WTC11 (cell line): ENCODE measurements around the gene PLXNC1. TPM values are rescaled to one million over a fixed set of nuclear protein-coding genes. Genes with fewer than 3 reads are reported as not detected.

Source experiments
- ATAC-seq: fragments of 200-7000 bp; cut with Tn5 transposase; 2 replicates; pipeline ENCODE4 v1.10.0; 2021; ENCODE audit warnings: mild to moderate bottlenecking, moderate library complexity
- CTCF ChIA-PET: fragments of 300-600 bp; sonication (Branson Sonifier 250); formaldehyde crosslinking; loops from one replicate; lab custom pipeline; 2021; ENCODE audit warnings: antibody characterized with exemption; lab: Charles Lee
- POLR2A ChIA-PET: fragments of 350-600 bp; sonication (Branson Sonifier 250); formaldehyde crosslinking; loops from one replicate; lab custom pipeline; 2021; ENCODE audit warnings: antibody characterized with exemption; lab: Charles Lee
- DNase-seq: peaks from one replicate; pipeline ENCODE4 v3.0.0; 2021; ENCODE audit warnings: low spot score
- H3K27ac Mint-ChIP-seq: 2 replicates; pipeline ENCODE4 v1.8.0; 2021; ENCODE audit warnings: mixed read lengths
- H3K27me3 Mint-ChIP-seq: 2 replicates; pipeline ENCODE4 v1.8.0; 2021; ENCODE audit warnings: low read depth, mild to moderate bottlenecking, moderate library complexity, mixed read lengths
- H3K36me3 Mint-ChIP-seq: 2 replicates; pipeline ENCODE4 v1.8.0; 2021; ENCODE audit warnings: mixed read lengths
- H3K4me1 Mint-ChIP-seq: 2 replicates; pipeline ENCODE4 v1.8.0; 2022; ENCODE audit warnings: mixed read lengths
- H3K4me3 Mint-ChIP-seq: 2 replicates; pipeline ENCODE4 v1.8.0; 2021; ENCODE audit warnings: mild to moderate bottlenecking, moderate library complexity, mixed read lengths
- H3K9me3 Mint-ChIP-seq: 2 replicates; pipeline ENCODE4 v1.8.0; 2021; ENCODE audit warnings: mixed read lengths
- GRHL2 ChIP-seq: fragments of 250-450 bp; sonication (Bioruptor Pico); IDR thresholded peaks from 2 replicates; pipeline ENCODE4 v1.8.0; 2022; ENCODE audit warnings: mild to moderate bottlenecking, moderate library complexity; ENCODE audit not compliant: insufficient replicate concordance, severe bottlenecking
- HMGXB4 ChIP-seq: sonication (generic); formaldehyde crosslinking; IDR thresholded peaks from 2 replicates; pipeline ENCODE4 v1.8.1; 2023; ENCODE audit warnings: mild to moderate bottlenecking, moderate library complexity, missing genetic modification reagents
- JUN ChIP-seq: sonication (generic); formaldehyde crosslinking; IDR thresholded peaks from 2 replicates; pipeline ENCODE4 v1.8.0; 2023; ENCODE audit warnings: mild to moderate bottlenecking, missing genetic modification reagents
- MLX ChIP-seq: sonication (generic); formaldehyde crosslinking; IDR thresholded peaks from 2 replicates; pipeline ENCODE4 v1.8.1; 2023; ENCODE audit warnings: mild to moderate bottlenecking, missing genetic modification reagents, moderate library complexity
- MYBL2 ChIP-seq: sonication (generic); formaldehyde crosslinking; IDR thresholded peaks from 2 replicates; pipeline ENCODE4 v1.8.1; 2023; ENCODE audit warnings: mild to moderate bottlenecking, moderate library complexity, missing genetic modification reagents
- PRDM15 ChIP-seq: sonication (generic); formaldehyde crosslinking; IDR thresholded peaks from 2 replicates; pipeline ENCODE4 v1.8.0; 2022; ENCODE audit warnings: missing genetic modification reagents
- ZSCAN18 ChIP-seq: fragments of 250-450 bp; sonication (Bioruptor Pico); IDR thresholded peaks from 2 replicates; pipeline ENCODE4 v2.1.2; 2022; ENCODE audit warnings: mild to moderate bottlenecking, moderate library complexity
- total RNA-seq: library from RNA; stranded (reverse); gene quantifications from 3 replicates; pipeline ENCODE4 v1.2.3, GENCODE V29; 2021
- TF ChIP-seq, protein P1 (sequence below): fragments of 200-600 bp; IDR thresholded peaks from 2 replicates; pipeline ENCODE4 v1.8.0; 2022; ENCODE audit warnings: antibody characterized with exemption
- TF ChIP-seq, protein P2 (sequence below): sonication (generic); formaldehyde crosslinking; IDR thresholded peaks from 2 replicates; pipeline ENCODE4 v1.8.0; 2023; ENCODE audit warnings: missing genetic modification reagents, mild to moderate bottlenecking, borderline replicate concordance

PLXNC1 gene
- total RNA-seq, 1 experiment from 2014 or later, result 3.1 TPM

DNA sequence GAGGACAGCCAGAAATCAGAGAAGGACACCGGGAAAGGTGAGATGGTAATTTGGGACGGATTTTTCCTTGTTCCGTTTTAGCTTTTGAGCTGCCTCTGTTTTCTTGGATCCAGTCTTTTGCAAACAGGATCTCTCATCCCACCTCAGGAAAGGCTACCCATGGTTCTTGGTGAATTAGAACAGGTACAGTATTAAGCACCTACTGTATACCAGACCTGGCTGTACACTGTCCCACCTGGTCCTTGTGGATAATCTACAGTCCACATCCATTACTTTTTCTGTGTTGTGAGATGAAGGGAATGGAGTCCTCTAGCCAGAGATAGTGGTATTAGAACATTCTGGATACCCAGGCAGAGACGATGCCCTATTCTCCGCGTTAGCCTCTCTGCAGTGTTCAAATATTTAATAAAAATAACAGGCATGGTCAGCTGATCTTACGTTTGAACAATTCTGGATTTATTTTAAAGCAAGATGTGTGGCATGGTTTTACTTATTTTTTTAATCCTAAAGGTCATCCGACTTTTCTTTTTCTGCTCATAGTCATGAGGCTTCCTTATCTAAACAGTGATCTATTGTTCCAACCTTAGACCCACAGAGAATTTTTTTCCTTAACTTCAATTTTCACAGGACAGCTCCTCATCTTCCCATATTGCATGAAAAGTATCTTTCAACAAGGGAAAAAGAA, 18.8 kb downstream of the PLXNC1 start:
- Mint-ChIP-seq H3K9me3 (peaks cover 2% of the 10 kb centered on the region; the same call in 1 of the 2 replicates), H3K4me1 (peaks cover 54% of the 10 kb centered on the region), H3K27me3 (peaks cover 99% of the 10 kb centered on the region), H3K27ac (no peak overlapping the region), H3K4me3 (no peak overlapping the region), H3K36me3 (no peaks in the 10 kb centered on the region)
- TF ChIP-seq MLX (CRISPR knock-in tag), result no peak
- no peak for TF ChIP-seq PRDM15
- TF ChIP-seq GRHL2, result no peak
- POLR2A ChIA-PET, result interaction anchor here (1.1 kb wide), 1 partner anchor 217 kb away, joined by 3 read pairs; no protein-coding TSS in a partner anchor
- no peak for DNase-seq
- CTCF ChIA-PET, result no interaction called here
- no peak for ATAC-seq

DNA sequence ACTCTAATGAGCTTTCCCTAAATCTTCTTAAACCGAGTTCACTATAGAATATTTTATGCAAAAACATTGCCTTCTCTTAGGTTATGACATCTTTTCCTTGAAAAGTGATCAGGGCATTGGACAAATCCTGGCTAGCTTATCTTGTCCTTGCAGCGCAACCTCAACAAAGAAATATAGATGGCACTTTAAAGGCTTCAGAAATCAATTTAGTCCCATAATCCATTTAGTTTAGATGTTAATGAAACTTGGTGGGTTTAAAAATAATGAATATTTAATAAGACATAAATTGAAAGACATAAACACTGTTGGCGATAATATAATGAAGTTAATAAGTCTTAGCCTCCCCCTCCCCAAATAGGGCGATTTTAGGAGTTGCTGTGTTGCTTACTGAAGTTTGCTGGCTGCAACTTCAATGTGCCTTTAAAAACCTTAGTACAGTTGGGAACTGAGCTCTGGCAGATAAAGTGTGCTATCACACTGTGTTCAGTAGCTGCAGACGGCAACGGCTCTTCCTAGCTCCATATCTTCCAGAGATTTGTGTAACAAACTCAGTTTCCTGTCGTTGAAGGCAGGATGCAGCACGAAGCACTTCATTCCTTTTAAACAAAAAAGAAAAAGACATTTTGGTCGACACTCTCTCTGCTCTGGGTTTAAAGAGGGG, 19.5 kb downstream of the PLXNC1 start:
- DNase-seq, result no peak
- Mint-ChIP-seq H3K9me3 (no peaks in the 10 kb centered on the region), H3K27me3 (peaks cover 99% of the 10 kb centered on the region), H3K4me3 (no peak overlapping the region), H3K27ac (no peak overlapping the region), H3K4me1 (peaks cover 54% of the 10 kb centered on the region), H3K36me3 (no peaks in the 10 kb centered on the region)
- ATAC-seq, result no peak
- CTCF ChIA-PET, result interaction anchor here (0.6 to 1.0 kb wide), 2 partner anchors 16 to 93 kb away, joined by 3 read pairs; no protein-coding TSS in a partner anchor
- TF ChIP-seq ZSCAN18 (CRISPR knock-in tag), result no peak
- TF ChIP-seq MYBL2 (CRISPR knock-in tag), result no peak
- TF ChIP-seq PRDM15, result no peak
- TF ChIP-seq JUN, result no peak
- TF ChIP-seq HMGXB4 (CRISPR knock-in tag), result no peak
- TF ChIP-seq, protein P1, sequence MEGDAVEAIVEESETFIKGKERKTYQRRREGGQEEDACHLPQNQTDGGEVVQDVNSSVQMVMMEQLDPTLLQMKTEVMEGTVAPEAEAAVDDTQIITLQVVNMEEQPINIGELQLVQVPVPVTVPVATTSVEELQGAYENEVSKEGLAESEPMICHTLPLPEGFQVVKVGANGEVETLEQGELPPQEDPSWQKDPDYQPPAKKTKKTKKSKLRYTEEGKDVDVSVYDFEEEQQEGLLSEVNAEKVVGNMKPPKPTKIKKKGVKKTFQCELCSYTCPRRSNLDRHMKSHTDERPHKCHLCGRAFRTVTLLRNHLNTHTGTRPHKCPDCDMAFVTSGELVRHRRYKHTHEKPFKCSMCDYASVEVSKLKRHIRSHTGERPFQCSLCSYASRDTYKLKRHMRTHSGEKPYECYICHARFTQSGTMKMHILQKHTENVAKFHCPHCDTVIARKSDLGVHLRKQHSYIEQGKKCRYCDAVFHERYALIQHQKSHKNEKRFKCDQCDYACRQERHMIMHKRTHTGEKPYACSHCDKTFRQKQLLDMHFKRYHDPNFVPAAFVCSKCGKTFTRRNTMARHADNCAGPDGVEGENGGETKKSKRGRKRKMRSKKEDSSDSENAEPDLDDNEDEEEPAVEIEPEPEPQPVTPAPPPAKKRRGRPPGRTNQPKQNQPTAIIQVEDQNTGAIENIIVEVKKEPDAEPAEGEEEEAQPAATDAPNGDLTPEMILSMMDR, result no peak
- TF ChIP-seq, protein P2, sequence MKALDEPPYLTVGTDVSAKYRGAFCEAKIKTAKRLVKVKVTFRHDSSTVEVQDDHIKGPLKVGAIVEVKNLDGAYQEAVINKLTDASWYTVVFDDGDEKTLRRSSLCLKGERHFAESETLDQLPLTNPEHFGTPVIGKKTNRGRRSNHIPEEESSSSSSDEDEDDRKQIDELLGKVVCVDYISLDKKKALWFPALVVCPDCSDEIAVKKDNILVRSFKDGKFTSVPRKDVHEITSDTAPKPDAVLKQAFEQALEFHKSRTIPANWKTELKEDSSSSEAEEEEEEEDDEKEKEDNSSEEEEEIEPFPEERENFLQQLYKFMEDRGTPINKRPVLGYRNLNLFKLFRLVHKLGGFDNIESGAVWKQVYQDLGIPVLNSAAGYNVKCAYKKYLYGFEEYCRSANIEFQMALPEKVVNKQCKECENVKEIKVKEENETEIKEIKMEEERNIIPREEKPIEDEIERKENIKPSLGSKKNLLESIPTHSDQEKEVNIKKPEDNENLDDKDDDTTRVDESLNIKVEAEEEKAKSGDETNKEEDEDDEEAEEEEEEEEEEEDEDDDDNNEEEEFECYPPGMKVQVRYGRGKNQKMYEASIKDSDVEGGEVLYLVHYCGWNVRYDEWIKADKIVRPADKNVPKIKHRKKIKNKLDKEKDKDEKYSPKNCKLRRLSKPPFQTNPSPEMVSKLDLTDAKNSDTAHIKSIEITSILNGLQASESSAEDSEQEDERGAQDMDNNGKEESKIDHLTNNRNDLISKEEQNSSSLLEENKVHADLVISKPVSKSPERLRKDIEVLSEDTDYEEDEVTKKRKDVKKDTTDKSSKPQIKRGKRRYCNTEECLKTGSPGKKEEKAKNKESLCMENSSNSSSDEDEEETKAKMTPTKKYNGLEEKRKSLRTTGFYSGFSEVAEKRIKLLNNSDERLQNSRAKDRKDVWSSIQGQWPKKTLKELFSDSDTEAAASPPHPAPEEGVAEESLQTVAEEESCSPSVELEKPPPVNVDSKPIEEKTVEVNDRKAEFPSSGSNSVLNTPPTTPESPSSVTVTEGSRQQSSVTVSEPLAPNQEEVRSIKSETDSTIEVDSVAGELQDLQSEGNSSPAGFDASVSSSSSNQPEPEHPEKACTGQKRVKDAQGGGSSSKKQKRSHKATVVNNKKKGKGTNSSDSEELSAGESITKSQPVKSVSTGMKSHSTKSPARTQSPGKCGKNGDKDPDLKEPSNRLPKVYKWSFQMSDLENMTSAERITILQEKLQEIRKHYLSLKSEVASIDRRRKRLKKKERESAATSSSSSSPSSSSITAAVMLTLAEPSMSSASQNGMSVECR (CRISPR knock-in tag), result no peak
- POLR2A ChIA-PET, result interaction anchor here (1.1 kb wide), 1 partner anchor 217 kb away, joined by 3 read pairs; no protein-coding TSS in a partner anchor
